Measurements from ENCODE around the gene FRMD4A. TPM values are rescaled to one million over a fixed set of nuclear protein-coding genes. Genes with fewer than 3 reads are reported as not detected.

Gene FRMD4A
- total RNA-seq, 1 experiment from 2014 or later: 19.6 TPM

DNA sequence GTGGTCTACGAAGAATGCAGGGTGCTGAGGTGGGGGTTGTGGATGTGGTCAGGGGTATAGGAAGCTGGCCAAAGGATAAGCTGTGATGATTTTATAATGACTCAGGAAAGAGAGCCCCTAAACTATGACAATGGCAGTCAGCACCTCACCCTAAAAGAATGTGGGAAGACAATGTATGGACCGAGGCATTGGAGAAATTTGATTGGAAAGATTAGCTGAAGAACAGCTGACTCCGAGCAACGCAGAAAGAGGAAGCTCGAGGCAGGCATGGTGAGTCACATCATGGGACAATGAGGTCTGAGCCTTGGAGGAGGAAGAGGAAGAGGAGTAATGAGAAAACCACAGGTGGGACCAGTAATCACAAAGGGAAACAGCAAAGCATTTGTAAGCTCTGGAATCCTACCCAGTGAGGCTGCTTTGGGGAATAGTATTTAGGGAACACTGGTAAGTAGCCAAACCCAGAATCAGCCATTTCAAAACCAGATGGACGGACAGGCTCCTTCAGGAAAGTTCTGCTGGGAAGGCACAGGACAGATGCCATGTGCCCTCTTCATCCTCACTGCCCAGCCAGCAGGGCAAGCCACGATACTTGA, 448.5 kb downstream of the FRMD4A start:
- Histone ChIP-seq H3K9ac (ENCODE audit: extremely low read depth, insufficient read length, low read length) (no peak overlapping the region), H2AFZ (ENCODE audit: low read length) (no peak overlapping the region), H3K9me3 (ENCODE audit: control insufficient read depth, low read depth, low read length) (no peaks in the 10 kb centered on the region), H4K20me1 (ENCODE audit: control insufficient read depth, insufficient read depth, insufficient read length) (no peaks in the 10 kb centered on the region), H2BK120ac (ENCODE audit: low read depth, low read length, poor library complexity, severe bottlenecking) (no peak overlapping the region), H4K8ac (replicated peaks; ENCODE audit: insufficient read length, low read depth, low read length) (no peak overlapping the region), H3K18ac (ENCODE audit: insufficient read length, low read depth, low read length) (peak overlapping the region; percentile 88), H2BK20ac (ENCODE audit: low read depth, low read length, poor library complexity, severe bottlenecking) (no peak overlapping the region), H3K27me3 (ENCODE audit: insufficient read depth, low read length) (no peaks in the 10 kb centered on the region), H3K23ac (ENCODE audit: insufficient read length, low read depth, low read length) (no peak overlapping the region), H3K27ac (ENCODE audit: insufficient read length, low read depth, low read length) (peak overlapping the region; percentile 96), H3K79me2 (ENCODE audit: insufficient read depth, low read length) (peaks cover 18% of the 10 kb centered on the region; the same call in 1 of the 2 replicates), H3K4ac (ENCODE audit: low read depth, low read length) (no peak overlapping the region; the same call in 1 of the 2 replicates), H3K56ac (ENCODE audit: insufficient read length, low read depth, low read length) (no peak overlapping the region), H2BK5ac (ENCODE audit: insufficient read length, low read length) (no peak overlapping the region), H3K23me2 (ENCODE audit: insufficient read length, low read depth, low read length, poor library complexity, severe bottlenecking) (no peaks in the 10 kb centered on the region), H3K4me2 (ENCODE audit: insufficient read depth, insufficient read length, low read length) (peak overlapping the region; percentile 60), H3K4me1 (ENCODE audit: insufficient read depth, low read length) (peaks cover 8% of the 10 kb centered on the region; the same call in 1 of the 2 replicates), H2BK15ac (ENCODE audit: low read depth, low read length) (no peak overlapping the region), H3K79me1 (ENCODE audit: insufficient read depth, low read depth, low read length, poor library complexity, severe bottlenecking) (no peaks in the 10 kb centered on the region), H3T11ph (ENCODE audit: low read length) (no peak overlapping the region), H2BK12ac (ENCODE audit: insufficient read length, low read depth, low read length) (no peak overlapping the region), H4K91ac (ENCODE audit: insufficient read length, low read depth, low read length) (no peak overlapping the region), H2AK5ac (ENCODE audit: insufficient read length, low read length) (no peak overlapping the region), H3K14ac (ENCODE audit: insufficient read depth, low read length) (peak overlapping the region; percentile 81; the same call in 1 of the 2 replicates), H4K5ac (ENCODE audit: insufficient read length, low read depth, low read length) (no peak overlapping the region)
- Mint-ChIP-seq H3K9me3 (no peaks in the 10 kb centered on the region), H3K4me3 (0 out of 5 replicates have a peak overlapping the region, but pooled peaks have one; percentile 17 to 31), H3K36me3 (ENCODE audit: insufficient read depth in 1 of 3, low read depth in 3 of 3) (no peaks in the 10 kb centered on the region), H3K27me3 (ENCODE audit: low read depth) (no peaks in the 10 kb centered on the region), H3K27ac (no peak overlapping the region; a peak in 1 of 7 replicates), H3K4me1 (peaks cover 39 to 40% of the 10 kb centered on the region in 2 experiments)
- no CpG with 5 or more reads among the region's 7 CpGs for WGBS (ENCODE audit: extremely low coverage, insufficient read length, low lambda C conversion rate)
- TF ChIP-seq, protein P1, sequence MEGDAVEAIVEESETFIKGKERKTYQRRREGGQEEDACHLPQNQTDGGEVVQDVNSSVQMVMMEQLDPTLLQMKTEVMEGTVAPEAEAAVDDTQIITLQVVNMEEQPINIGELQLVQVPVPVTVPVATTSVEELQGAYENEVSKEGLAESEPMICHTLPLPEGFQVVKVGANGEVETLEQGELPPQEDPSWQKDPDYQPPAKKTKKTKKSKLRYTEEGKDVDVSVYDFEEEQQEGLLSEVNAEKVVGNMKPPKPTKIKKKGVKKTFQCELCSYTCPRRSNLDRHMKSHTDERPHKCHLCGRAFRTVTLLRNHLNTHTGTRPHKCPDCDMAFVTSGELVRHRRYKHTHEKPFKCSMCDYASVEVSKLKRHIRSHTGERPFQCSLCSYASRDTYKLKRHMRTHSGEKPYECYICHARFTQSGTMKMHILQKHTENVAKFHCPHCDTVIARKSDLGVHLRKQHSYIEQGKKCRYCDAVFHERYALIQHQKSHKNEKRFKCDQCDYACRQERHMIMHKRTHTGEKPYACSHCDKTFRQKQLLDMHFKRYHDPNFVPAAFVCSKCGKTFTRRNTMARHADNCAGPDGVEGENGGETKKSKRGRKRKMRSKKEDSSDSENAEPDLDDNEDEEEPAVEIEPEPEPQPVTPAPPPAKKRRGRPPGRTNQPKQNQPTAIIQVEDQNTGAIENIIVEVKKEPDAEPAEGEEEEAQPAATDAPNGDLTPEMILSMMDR (conservative IDR thresholded peaks at IDR 0.05): no peak
- DNase-seq: peak; percentile 89

All from H9 (cell line).